HG02852 (cell line): Measurements from ENCODE around the gene CHCHD1.
"Not testable (repeated sequence)": the region's sequence is repeated elsewhere in the genome, so short reads cannot be mapped to it uniquely, and the experiment has no call there.

ENCODE experiments used
- ATAC-seq: cut with Tn5 transposase; IDR thresholded peaks from one replicate; pipeline ENCODE4 v1.9.1; 2021; ENCODE audit warnings: mild to moderate bottlenecking, moderate library complexity; ENCODE audit not compliant: unreplicated experiment

CHCHD1 gene

DNA sequence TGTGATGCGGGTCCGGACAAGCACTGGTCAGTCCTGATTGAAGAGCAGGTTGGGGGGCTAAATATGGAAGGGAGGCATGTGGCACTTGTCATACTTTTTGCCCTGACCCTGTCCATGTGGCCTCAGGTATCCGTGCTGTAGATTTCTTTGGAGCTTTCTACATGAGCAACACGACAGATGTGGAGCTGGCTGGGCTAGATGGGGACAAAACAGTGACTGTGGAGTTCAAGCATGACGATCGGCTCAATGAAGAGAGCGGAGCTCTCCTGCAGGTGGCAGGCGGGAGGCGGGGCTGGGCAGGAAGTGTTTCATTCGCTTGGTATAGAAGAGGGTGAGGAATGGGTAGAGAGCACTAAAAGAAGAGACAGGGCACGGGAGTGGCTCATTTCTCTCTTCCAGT is 13.0 kb upstream of the CHCHD1 start:
- no peak for ATAC-seq

GRCh38 chr10:73769396-73769795 is 12.5 kb upstream of the CHCHD1 start:
- no peak for ATAC-seq

- ATAC-seq, result peak; percentile 46
Measured at GRCh38 chr10:73771722-73772280, 10.0 kb upstream of the CHCHD1 start.

- ATAC-seq, result peak; percentile 62
Measured at GRCh38 chr10:73772281-73773151, 9.3 kb upstream of the CHCHD1 start.

DNA sequence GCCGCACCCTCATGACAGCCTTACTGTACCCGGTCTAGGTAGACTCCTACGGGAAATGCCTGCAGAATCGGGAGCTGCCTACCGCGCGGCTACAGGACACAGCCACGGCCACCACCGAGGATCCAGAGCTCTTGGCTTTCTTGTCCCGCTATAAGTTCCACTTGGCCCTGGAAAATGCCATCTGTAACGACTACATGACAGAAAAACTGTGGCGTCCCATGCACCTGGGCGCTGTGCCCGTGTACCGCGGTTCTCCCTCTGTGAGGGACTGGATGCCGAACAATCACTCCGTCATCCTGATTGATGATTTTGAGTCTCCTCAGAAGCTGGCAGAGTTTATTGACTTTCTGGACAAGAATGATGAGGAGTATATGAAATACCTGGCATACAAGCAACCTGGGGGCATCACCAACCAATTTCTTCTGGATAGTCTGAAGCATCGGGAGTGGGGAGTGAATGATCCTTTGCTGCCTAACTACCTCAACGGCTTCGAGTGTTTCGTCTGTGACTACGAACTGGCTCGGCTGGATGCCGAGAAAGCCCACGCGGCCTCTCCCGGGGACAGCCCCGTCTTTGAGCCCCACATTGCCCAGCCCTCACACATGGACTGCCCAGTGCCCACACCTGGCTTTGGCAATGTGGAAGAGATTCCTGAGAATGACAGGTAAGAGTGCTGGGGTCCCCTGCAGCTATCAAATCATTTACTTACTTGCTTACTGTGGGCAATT is 8.5 kb upstream of the CHCHD1 start:
- ATAC-seq, result peak; percentile 2

DNA sequence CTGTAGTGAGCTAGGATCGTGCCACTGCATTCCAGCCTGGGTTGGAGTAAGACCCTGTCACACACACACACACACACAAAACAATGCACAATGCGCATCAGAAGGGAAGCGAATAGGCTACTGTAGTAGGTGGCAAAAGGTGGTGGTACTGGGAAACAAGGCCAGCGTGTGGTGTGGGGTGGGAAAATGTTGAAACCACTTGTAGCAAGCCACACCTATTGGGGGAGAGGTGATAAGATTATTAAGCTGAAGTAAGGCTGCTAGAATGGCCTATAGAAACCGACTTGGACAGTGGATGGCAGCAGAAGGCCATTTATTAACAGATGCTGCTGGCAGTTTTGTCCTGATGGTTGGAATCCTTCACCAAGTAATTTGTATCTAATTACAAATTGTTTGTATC is 7.2 kb upstream of the CHCHD1 start:
- no peak for ATAC-seq

DNA sequence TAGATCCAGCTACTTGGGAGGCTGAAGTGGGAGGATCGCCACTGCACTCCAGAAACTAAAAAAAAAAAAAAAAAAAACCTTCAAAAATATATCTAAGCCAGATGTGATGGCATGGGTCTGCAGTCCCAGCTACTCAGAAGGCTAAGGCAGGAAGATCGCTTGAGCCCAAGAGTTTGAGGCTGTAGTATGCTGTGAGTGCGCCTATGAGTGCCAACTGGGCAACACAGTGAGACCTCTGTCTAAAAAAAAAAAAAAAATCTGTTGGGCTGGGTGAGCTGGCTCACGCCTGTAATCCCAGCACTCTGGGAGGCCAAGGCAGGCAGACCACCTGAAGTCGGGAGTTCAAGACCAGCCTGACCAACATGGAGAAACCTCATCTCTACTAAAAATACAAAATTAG is 2.8 kb upstream of the CHCHD1 start:
- no peak for ATAC-seq

GRCh38 chr10:73779539-73780197 is 2.2 kb upstream of the CHCHD1 start:
- no peak for ATAC-seq

- ATAC-seq, result no peak
Measured at GRCh38 chr10:73780301-73780700, 1.5 kb upstream of the CHCHD1 start.

GRCh38 chr10:73780966-73781365 is 882 bp upstream of the CHCHD1 start:
- ATAC-seq, result no peak

- no peak for ATAC-seq
Measured at GRCh38 chr10:73781548-73781878, 335 bp upstream of the CHCHD1 start.

- ATAC-seq, result no peak
Measured at GRCh38 chr10:73782749-73783085, 869 bp downstream of the CHCHD1 start.

- ATAC-seq, result peak; percentile 83
Measured at GRCh38 chr10:73785211-73785720, 3.4 kb downstream of the CHCHD1 start, which contains the start of gene ZSWIM8. Gene ZSWIM8 (plus strand): TSS chr10:73785606. CDS start chr10:73785879, 273 bp downstream.

- peak; percentile 20 for ATAC-seq
Measured at GRCh38 chr10:73785721-73786511, 4.1 kb downstream of the CHCHD1 start.

DNA sequence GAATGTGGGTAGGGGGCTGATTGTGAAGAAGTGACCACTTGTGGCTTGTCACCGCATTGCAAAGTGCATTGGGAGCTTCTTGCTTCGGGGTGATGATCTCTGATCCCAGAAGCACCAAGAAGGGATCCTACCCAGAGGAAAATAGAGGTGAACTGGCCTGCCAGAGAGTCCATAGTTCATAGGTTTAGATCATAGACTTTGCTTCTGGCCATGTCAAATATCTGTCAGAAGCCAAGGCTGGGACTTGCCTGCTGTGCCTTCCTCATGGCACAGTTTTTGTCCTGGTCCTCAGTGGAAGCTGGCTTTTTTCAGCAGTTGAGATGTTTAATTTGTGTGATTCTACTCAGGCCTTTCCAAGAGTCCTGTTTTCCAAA is 4.7 kb downstream of the CHCHD1 start:
- ATAC-seq, result no peak

DNA sequence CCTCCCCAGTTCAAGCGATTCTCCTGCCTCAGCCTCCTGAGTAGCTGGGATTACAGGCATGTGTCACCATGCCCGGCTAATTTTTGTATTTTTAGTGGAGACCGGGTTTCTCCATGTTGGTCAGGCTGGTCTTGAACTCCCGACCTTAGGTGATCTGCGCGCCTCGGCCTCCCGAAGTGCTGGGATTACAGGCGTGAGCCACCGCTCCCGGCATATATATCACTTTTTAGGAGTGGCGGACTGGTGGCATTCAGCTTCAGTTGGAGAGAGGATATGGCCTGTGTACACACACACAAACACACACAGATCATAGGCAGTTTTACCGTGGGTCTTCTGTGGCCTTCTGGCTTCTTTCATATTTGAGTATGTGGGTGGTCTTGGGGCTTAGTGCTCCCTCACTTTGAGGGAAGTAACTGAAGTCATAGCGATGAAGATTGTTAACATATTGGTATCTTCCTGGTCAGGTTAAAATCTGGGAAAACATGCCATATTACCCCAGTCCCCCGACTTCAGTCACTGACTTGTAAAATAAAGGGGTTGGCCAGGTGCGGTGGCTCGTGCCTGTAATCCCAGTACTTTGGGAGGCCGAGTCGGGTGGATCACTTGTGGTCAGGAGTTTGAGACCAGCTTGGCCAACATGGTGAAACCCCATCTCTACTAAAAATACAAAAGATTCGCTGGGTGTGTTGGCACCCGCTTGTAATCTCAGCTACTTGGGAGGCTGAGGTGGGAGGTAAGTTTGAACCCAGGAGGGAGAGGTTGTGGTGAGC is 5.4 kb downstream of the CHCHD1 start:
- ATAC-seq, result not testable (repeated sequence)

DNA sequence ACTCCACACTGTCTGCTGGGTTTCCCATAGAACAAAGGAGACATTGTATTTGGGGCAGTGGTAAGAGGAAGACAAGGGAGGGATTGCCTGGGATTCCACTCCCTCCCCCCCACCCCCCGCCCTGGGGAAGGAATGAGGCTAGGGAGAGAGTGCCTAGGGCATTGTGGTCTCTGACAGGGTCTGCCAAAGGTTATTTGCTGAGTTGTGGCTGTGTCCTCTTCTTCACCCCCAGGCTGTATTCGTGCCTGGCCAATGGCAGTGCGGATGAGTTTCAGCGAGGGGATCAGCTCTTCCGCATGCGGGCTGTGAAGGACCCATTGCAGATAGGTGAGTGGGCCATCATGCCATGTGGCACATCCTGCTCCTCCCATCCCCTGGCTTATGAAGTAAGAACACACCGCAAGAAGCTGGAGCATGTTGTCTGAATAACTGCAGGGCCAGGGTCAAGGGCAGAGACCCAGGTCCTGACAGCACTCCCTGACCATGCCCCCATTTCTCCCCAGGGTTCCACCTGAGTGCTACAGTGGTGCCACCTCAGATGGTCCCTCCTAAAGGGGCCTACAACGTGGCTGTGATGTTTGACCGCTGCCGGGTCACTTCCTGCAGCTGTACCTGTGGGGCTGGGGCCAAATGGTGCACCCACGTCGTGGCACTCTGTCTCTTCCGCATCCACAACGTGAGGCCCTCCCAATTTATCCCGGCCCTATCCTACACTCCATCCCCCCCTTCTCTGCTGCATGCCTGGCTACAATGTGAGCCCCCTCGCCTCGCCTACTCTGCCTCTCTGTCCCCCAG is 7.2 kb downstream of the CHCHD1 start:
- no peak for ATAC-seq

GRCh38 chr10:73789659-73790055 is 7.8 kb downstream of the CHCHD1 start:
- ATAC-seq, result no peak
